GM10847 (cell line): ENCODE results near the gene PKP2.

Experiments
- POLR2A ChIP-seq: IDR thresholded peaks from 2 replicates; pipeline ENCODE4 v1.6.1; 2011; ENCODE audit not compliant: insufficient read length; ENCODE audit errors: extremely low read depth

Gene PKP2

DNA sequence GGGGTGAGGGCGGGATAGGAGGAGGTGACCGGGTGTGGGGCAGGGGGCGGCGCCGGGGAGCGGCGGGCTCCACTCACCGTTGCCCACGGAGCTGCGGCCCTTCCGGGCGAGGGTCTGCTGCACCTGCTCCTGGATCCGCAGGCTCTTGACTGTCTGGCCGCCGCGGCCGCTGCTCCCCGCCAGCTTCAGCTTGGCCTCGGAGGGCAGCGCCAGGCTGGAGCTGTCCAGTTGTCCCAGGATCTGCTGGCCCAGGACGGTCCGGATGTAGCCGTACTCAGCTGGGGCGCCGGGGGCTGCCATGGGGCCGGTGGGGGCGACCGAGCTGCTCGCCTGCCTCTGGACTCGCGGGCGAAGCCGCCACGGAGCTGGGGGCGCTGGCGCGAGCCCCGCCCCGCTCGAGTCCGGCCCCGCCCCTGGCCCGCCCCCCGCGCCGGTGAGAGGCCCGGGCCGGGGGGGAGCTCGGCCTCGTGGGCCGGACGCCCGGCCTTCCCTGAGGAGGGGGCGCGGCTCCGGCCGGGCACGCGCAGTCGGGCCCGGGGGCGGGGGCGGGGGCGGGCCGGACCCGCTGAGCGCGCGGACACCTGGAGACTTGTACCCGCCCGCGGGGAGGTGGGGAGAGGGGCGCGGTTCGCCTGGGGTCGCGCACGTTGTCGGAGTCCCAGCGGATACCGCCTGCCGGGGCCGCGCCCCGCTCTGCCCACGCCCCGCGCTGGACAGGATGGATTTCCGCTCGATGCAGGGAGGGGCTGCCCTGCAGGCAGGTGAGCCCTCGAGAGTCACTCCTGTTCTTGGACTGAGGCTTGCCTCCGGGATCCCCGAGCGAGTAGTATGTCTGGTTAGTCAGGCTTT is at the start of gene PKP2:
Gene PKP2, minus strand, starts transcription at position 346 of the 849 bp plus-strand sequence. Its CDS starts 46 bp downstream, at position 300.
- no peak for TF ChIP-seq POLR2A

DNA sequence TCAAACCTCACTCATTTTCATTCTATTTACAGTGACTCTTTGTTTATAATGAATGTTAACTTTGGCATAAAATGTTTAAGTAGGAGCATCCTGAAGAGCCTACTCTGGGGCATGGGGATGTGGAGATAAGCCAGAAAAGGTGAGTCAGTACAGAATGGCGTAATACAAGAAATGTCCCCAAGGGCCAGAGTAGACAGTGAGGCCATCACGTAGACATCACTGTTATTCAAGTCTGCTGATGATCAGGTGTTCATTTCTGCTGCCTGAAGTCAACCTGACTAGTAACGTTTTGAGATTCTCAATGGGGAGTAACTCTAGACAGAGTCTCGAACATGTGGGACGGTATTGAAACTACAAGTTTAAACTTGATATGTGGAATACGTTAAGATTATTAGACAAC is 47.6 kb upstream of the PKP2 start:
- TF ChIP-seq POLR2A = no peak

DNA sequence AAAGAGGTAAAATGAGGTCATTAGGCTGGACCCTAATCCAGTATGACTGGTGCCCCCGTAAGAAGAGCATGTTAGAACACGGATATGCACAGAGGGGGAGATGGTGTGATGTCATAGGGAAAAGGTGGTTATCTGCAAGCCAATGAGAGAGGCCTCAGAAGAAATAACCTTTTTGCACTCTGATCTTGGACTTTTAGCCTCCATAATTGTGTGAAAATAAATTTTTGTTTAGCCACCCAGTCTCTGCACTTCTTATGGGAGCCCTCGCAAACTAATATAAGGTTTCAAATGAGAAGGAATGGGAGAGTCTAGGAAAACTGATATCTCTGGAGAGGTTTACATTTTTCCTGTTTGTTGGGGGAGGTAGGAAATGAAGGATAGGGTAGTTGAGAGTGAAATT is 43.2 kb upstream of the PKP2 start:
- no peak for TF ChIP-seq POLR2A

DNA sequence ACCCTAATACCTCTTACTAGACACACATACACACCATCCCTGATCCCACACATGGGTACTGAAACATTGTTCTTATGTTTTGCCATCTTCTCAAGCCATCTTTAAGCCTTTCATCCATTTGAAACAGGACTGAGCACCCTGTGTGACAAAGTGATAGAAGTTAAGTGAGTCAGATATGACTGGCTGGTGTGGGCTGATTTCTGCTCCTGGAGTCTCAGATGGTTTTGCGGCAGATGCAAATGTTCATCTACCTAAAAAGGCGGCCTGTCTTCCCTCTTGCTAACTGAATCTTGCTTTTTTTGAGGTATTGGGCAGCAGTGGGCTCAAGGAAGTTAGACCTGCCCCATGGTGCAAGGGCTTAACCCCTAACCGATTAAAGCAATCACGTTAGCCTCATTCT is 30.4 kb upstream of the PKP2 start:
- TF ChIP-seq POLR2A = no peak

DNA sequence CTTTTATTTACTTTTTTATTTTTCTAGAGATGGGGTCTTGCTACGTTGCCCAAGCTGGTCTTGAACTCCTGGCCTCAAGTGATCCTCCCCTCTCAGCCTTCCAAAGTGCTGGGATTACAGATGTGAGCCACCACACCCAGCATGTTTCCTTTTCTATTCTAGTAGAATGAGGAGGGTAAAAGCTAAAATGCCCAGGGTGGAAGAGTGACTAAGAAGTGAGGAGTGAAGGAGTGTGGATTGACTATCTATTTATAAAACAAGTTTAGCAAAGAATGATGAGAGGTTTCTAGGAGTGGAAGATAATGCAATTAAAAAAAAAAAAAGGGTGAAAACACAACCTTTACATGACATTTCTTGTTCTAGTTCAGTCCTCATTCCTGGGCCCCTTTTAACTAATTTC is 29.8 kb upstream of the PKP2 start:
- TF ChIP-seq POLR2A = no peak

DNA sequence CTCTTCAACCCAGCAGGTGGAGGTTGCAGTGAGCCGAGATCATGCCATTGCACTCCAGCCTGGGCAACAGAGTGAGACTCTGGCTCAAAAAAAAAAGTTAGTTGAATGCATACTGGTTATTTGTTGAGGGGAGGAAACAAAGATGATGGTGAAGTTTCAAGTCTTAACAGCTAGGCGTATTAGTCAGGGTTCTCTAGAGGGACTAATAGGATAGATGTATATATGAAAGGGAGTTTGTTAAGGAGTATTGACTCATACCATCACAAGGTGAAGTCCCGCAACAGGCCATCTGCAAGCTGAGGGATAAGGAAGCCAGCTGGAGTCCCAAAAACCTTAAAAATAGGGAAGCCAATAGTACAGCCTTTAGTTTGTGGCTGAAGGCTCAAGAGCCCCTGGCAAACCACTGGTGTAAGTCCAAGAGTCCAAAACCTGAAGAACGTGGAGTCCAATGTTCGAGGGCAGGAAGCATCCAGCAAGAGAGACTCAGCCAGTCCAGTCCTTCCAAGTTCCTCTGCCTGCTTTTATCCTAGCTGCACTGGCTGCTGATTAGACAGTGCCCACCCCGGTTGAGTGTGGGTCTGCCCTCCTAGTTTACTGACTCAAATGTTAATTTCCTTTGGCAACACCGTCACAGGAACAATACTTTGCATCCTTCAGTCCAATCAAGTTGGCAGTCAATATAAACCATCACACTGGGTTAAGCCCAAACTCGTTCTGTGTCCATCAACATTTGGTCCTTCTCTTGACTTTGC is 26.1 kb upstream of the PKP2 start:
- TF ChIP-seq POLR2A = no peak

DNA sequence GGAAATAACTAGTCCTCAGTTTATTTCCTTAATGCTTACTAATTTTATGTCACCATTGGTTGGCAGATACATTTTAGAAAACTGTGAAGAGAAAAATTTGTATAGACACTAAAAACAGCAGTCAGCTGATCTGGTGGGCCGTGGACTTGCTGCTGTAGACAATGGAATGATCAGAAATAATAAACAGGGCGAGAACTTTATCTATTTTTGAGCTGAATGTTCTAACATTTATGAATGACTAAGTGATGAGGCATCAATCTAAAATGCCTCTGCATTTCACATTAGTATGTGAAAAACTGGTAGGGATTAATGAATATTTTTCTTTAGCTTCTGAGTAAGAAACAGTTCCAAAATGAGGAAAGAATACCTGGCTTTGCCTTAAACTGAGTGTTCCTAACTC is 24.8 kb upstream of the PKP2 start:
- TF ChIP-seq POLR2A = no peak

DNA sequence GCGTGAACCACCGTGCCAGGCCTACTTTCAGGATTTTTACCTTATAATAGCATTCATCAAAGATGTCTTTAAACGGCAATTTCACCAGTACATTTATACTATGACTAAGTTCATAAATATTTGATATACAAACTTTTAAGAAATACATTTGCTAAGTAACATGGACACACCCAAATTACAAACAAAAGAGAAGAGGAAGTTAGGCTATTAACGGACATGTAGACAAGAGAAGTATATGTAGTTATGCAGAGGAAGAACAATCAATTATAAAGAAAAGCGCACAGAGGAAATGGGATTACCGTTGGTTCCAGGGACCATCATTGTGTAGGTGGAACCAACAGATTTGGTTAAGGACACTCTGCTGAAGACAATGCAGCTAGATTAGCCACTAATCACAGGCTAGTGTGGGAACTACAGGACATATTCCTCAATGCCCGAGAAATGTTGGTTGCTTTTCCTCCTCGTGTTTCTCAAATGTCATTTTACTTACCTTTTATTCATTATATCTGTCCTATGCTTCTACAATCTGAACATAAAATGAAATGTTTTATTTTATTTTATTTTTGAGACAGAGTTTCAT is 24.0 kb upstream of the PKP2 start:
- TF ChIP-seq POLR2A = no peak

DNA sequence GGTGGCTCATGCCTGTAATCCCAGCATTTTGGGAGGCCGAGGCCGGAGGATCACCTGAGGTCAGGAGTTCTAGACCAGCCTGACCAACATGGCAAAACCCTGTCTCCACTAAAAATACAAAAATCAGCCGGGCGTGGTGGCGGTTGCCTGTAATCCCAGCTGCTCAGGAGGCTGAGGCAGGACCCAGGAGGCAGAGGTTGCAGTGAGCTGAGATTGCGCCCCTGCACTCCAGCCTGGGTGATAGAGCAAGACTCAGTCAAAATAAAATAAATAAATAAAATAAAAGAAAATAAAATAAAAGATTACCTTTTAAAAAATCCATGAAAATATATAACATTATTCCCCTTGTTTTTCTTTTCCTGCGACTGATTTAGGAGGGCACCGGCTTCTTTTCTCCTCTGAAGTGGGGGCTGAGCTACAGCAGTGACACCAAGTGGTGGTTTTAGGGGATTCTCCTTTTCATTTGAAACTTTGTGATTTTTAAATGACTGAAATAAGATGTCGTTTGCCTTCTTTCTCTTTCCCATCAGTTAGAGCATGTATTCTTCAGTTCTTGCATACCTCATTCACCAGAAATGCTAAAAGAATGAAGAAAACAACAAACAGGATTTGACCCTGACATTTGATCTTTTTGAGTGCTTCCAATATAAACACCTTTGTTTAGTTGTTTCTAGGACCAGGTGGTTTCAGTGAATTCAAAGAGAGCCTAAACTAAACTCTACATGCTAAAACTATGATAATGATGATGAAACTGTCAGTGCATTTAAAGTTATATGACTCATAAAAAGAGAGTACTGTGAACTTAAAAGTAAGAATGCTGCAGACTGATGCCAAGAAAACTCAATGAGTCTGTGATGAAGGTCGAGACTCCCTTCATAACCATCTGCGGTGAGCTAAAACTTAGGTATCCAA is 22.6 kb upstream of the PKP2 start:
- TF ChIP-seq POLR2A = no peak

DNA sequence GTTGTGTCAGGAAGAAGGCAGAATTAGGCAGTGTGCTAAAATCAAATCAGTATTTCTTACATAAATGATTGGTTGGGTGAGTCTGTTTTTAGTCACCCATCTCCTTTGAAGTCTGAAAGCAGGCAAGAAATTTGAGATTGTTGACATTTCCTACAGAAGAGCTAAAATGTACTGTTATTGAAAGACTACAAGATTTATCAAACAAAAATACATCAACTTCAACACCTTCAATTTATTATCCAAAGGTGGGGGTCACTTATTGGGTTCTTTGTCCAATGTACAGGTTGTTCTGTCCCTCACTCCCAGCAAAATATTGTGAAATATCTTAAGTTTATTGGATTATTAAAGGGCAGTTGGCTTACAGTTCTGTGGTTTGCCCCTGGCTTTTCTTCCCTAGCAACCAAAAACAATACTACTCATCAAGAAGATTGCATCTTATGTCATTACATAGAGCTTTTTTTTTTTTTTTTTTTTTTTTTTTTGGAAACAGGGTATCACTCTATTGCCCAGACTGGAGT is 20.6 kb upstream of the PKP2 start:
- no peak for TF ChIP-seq POLR2A

DNA sequence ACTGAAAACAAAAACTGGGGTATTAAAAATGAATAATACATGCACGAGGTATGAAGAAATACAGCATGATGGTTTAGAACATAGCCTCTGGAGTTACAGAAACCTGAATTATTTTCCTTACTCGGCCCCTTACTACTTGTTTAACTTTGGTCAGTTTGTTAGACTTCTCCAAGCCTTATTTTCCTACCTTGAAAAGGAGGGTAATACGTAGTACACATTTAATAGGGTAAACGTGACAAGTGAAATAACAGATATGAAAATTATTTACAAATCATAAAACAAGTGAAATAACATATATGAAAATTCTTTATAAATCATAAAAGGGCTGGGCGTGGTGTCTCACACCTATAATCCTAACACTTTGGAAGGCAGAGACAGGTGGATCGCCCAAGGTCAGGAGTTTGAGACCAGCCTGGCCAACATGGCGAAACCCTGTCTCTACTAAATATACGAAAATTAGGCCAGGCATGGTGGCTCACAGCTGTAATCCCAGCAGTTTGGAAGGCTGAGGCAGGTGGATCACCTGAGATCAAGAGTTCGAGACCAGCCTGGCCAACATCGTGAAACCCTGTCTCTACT is 11.4 kb upstream of the PKP2 start:
- no peak for TF ChIP-seq POLR2A

DNA sequence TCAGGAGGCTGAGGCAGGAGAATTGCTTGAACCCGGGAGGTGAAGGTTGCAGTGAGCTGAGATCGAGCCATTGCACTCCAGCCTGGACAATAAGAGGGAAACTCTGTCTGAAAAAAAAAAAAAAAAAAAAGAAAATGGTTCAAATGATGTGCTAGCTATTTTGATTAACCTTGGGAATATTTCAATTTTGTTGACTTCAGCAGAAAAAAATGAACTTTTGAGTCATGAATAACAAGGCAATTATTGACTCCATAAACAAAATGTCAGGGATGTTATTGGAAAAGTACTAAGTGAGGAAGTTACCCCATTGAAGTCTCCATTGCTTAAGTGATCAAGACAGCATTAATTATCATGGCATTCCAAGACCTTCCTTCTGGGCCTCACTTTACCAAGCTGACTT is 10.6 kb upstream of the PKP2 start:
- TF ChIP-seq POLR2A = no peak

DNA sequence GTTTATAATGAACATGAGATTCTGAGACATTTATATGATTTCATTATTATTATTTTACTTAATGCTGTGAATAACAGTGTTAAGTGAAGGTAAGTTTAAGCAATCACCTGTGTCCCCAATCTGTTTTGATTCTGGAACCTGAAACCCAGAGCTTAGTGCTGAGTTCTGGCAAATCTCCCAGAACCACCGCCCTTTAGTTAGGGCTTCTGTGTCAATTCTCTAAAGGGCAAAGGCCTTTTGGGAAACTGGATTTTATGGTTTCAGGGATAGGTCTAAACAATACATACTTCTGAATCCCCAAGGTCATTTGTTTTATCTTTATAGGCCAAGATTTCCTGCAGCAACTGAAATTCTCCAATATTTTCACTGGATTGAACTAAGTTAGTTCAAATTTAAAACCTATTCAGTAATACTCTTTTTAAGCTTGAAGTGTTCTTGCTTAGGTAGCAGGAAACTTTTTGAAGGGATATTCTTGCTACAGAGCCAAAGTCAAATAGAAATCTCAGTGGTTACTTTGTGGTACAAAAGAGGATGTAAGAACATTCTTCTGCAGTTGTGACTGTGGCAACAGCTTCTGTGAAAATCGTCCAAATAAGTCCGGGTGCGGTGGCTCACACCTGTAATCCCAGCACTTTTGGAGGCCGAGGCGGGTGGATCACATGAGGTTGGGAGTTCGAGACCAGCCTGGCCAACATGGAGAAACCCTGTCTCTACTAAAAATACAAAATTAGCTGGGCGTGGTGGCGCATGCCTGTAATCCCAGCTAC is 10.0 kb upstream of the PKP2 start:
- TF ChIP-seq POLR2A = no peak

DNA sequence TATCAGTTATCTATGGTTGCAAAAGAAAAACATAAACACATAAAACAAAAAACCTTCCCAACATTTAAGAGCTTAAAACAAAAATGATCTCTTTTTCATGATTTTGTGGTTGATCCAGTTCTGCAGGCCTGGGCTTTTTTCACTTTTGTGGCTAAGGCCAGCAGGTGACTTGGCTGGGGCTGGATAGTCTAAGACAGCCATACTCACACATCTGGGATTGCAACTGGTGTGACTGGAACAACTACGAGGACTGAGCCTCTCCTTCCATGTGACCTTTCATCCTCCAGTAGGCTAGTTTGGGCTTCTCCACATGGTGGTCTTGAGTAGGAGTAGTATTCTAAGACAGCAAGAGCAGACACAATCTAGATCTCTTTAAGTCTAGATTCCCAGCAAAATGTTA is 7.2 kb upstream of the PKP2 start:
- no peak for TF ChIP-seq POLR2A
